ENCODE measurements around the gene TCEA2.

The TCEA2 gene

GRCh38 chr20:64062596-64063388, at the start of gene TCEA2:
TSS of gene TCEA2 (plus strand) at chr20:64063198. CDS start at chr20:64063313, 115 bp downstream.
- DNase-seq = peak; percentile 97

- DNase-seq = no peak
These were observed 47.4 kb upstream of the TCEA2 start for GRCh38 chr20:64015635-64016034.

DNA sequence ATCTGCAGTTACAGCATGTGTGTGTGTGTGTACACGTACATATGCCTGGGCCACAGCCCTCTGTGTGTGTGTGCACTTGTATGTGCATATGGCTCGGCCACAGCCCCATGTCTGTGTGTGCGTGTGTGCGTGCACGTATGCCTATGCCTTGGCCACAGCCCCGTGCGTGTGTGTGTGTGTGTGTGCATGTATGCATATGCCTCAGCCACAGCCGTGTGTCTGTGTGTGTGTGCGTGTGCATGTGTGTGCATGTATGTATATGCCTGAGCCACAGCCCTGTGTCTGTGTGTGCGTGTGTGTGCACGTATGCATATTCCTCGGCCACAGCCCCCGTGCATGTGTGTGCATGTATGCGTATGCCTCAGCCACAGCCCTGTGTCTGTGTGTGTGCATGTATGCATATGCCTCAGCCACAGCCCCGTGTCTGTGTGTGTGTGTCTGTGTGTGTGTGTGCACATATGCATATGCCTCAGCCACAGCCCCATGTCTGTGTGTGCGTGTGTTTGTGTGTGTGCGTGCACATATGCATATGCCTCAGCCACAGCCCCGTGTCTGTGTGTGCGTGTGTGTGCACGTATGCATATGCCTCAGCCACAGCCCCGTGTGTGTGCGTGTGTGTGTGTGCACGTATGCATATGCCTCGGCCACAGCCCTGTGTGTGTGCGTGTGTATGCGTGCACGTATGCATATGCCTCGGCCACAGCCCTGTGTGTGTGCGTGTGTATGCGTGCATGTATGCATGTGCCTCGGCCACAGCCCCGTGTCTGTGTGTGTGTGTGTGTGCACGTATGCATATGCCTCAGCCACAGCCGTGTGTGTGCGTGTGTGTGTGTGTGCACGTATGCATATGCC, 41.6 kb upstream of the TCEA2 start:
- no peak for DNase-seq

DNA sequence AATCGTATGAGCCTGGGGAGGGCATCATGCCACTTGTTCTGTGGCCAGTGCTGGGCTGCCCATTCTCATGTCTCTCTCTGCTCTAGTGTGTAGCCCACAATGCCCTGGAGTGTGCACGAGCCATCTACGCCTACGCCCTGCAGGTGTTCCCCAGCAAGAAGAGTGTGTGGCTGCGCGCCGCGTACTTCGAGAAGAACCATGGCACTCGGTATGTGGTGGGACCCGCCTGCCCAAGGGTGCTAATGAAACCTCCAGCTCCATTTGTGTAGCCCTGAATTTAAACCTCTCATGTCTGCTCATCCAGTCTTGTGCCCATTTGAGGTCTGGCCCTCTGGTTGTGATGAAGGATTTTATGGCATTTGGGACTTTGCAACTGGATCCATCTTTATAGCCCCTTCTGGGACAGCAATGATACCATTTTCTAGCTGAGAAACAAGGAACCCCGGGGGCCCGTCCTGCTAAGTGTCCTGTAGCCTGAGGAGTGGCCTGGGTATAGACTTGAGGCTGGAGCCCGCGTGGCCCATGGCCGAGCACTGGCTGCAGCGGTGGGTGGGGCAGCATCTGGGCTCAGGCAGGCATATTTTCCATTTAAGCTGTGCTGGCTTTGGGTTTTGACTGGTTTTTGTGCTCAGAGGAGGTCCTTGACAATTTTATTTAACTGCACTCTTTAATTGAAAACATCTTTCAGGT, 40.2 kb upstream of the TCEA2 start:
- DNase-seq = no peak

DNA sequence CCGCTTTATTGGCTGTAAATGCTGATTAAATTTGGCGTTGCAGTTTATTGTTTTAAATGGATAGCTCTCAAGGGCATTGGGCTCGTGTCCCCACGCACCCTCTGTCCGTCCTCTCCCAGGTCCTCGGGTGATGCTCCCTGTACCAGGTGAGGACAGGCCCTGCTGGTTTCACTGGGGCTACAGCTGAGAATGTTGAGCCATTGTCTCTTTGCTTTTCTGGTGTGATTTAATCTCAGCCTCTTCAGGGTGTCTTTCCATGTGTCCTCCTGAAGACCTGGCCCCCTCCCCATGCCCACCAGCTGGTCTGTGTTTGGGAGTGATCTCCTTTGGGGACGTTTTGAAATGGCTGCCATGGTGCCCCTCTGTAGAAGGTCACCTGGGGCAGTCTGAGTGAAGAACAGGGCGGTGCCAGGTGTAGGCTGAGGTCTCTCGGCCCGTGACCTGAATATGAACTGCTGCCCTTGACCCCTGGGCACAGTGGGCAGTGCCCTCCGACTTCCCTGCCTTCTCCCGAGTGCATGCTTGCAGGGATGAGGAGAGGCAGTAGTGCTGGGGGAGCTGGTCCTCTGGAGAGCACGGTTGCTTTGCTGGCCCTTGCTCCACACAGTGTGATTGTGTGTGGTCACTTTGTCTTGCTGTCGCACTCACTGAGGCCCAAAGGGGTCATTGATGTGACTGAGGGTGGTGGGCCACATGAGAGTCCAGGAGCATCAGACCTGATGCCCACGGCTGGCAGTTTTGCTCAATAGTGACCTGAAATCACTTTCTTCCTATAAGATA, 39.4 kb upstream of the TCEA2 start:
- no peak for DNase-seq

GRCh38 chr20:64024141-64024990, 38.6 kb upstream of the TCEA2 start:
- no peak for DNase-seq

- no peak for DNase-seq
These were observed 37.7 kb upstream of the TCEA2 start for GRCh38 chr20:64025101-64025825.

GRCh38 chr20:64025826-64026412, 37.1 kb upstream of the TCEA2 start:
- DNase-seq = no peak

GRCh38 chr20:64027981-64028685, 34.9 kb upstream of the TCEA2 start:
- DNase-seq = no peak

DNA sequence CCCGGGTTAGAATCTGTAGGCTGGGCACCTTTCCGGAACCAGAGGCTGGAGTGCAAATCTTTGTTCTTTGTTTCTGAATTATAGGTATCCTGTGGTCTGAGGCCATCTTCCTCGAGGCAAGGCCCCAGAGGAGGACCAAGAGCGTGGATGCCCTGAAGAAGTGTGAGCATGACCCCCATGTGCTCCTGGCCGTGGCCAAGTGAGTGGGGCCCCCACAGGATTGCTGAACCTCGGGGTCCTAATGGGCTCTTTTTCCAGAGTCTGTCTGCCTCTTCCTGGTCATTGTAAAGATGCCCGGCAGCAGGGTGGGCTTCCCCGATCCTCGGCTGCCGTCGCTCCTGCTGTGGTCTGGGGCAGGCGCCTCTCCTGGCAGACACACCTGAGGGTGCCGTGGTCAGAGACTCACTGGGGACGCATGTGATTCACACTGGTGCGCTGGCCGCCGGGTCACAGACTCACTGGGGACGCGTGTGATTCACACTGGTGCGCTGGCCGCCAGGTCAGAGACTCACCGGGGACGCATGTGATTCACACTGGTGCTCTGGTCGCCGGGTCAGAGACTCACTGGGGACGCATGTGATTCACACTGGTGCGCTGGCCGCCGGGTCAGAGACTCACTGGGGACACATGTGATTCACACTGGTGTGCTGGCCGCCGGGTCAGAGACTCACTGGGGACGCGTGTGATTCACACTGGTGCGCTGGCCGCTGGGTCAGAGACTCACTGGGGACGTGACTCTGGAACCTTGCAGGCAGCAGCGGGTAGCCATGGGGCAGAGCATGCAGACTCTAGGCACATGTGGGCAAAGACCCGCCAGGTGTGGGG, 33.5 kb upstream of the TCEA2 start:
- no peak for DNase-seq

DNA sequence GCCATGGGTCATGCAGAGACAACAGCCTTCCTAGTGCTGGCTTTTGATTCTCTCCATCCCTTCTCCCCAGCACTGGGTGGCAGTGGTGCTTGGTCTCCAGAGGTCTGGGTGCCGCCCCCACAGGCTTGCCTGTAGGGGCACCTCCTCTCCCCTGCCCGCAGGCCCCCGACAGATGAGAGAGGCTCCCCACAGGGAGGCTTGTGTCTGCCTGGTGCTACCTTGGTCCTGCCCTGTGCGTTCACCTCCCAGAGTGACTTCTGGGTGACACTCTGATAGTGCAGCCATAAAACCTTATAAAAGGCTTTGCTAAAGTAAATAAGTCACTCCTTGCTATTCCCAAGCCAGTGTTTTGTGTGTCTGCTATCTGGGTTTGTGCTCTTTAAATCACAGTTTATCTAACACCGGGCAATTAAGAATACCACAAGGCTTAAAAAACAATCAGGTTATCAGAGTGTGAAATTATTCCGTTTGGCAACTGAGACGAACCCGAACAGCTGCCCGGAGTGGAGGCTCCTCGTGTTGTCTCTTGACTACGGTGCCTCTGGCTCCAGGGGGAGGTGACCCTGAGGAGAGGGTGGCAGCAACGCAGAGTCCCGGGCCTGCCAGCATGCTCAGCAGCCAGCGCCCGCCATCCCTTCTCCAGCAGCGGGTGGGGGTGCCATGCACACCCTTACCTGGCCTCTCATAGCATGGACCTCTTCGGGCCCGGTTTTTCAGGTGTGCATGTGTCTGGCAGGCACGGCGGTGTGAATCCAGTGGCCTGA, 32.4 kb upstream of the TCEA2 start:
- DNase-seq = no peak

- DNase-seq = no peak
These were observed 31.1 kb upstream of the TCEA2 start for GRCh38 chr20:64031822-64032314.

- no peak for DNase-seq
These were observed 30.0 kb upstream of the TCEA2 start for GRCh38 chr20:64032706-64033624.

DNA sequence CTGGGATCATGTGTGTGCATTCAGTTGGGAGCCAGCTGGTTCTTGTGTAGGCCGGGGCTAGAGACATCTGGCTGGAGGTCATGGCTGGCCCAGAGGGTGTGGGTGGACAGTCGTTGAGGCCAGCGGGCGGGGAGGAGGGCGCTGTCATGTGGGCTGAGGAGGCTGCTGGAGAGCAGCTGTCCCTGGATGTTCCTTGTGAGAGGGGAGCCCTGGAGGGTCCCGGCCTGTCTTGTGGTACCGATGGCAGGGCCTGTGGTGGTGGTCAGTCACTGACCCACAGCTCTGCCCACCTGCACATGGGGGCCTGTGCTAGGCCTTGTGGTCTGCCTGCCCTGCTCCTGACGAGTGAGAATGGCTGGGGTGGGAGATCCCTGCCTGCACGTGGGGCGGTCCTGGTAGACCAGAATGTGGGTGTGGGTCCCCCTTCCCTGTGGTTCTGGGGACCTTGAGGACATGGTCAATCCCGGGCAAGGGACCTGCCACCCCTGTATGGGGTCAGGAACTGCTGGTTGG, 29.0 kb upstream of the TCEA2 start:
- no peak for DNase-seq

GRCh38 chr20:64035066-64035932, 27.7 kb upstream of the TCEA2 start:
- no peak for DNase-seq

Measured in right forelimb (tissue), 1 donor.